ENCODE results near the gene CHRM5.

Gene CHRM5

GRCh38 chr15:34055868-34056595 is 87.7 kb downstream of the CHRM5 start:
- Histone ChIP-seq H3K4me3 (ENCODE audit: low read depth in 1 of 2, low read length in 1 of 2) (no peak overlapping the region), H3K27me3 (no peaks in the 10 kb centered on the region), H3K9me3 (no peaks in the 10 kb centered on the region), H3K27ac (no peak overlapping the region), H3K4me1 (ENCODE audit: control insufficient read depth in 1 of 2, insufficient read depth in 1 of 2, low read depth in 1 of 2, low read length in 1 of 2) (no peaks in the 10 kb centered on the region), H3K36me3 (no peaks in the 10 kb centered on the region)
- TF ChIP-seq CTCF (IDR thresholded peaks at IDR 0.05): no peak

- H3K27me3 ChIP-seq: no peaks in the 10 kb centered on the region
- H3K27ac ChIP-seq: no peak overlapping the region
- H3K4me1 ChIP-seq (ENCODE audit: control insufficient read depth in 1 of 2, insufficient read depth in 1 of 2, low read depth in 1 of 2, low read length in 1 of 2): no peaks in the 10 kb centered on the region
- no peak overlapping the region for H3K4me3 ChIP-seq (ENCODE audit: low read depth in 1 of 2, low read length in 1 of 2)
- H3K36me3 ChIP-seq: no peaks in the 10 kb centered on the region
- H3K9me3 ChIP-seq: no peaks in the 10 kb centered on the region
- TF ChIP-seq CTCF (IDR thresholded peaks at IDR 0.05): no peak
Observed at GRCh38 chr15:34056911-34057310, 88.6 kb downstream of the CHRM5 start.

- no peaks in the 10 kb centered on the region for H3K4me1 ChIP-seq (ENCODE audit: control insufficient read depth in 1 of 2, insufficient read depth in 1 of 2, low read depth in 1 of 2, low read length in 1 of 2)
- no peaks in the 10 kb centered on the region for H3K27me3 ChIP-seq
- no peak for TF ChIP-seq CTCF (IDR thresholded peaks at IDR 0.05)
- no peak overlapping the region for H3K4me3 ChIP-seq (ENCODE audit: low read depth in 1 of 2, low read length in 1 of 2)
- H3K36me3 ChIP-seq: no peaks in the 10 kb centered on the region
- H3K9me3 ChIP-seq: no peaks in the 10 kb centered on the region
- H3K27ac ChIP-seq: no peak overlapping the region
Observed at GRCh38 chr15:34059476-34059875, 91.2 kb downstream of the CHRM5 start.

- H3K27me3 ChIP-seq: no peaks in the 10 kb centered on the region
- H3K4me1 ChIP-seq (ENCODE audit: control insufficient read depth in 1 of 2, insufficient read depth in 1 of 2, low read depth in 1 of 2, low read length in 1 of 2): no peaks in the 10 kb centered on the region
- H3K27ac ChIP-seq: no peak overlapping the region
- TF ChIP-seq CTCF (IDR thresholded peaks at IDR 0.05): no peak
- no peaks in the 10 kb centered on the region for H3K36me3 ChIP-seq
- no peaks in the 10 kb centered on the region for H3K9me3 ChIP-seq
- H3K4me3 ChIP-seq (ENCODE audit: low read depth in 1 of 2, low read length in 1 of 2): no peak overlapping the region
Observed at GRCh38 chr15:34059946-34060345, 91.6 kb downstream of the CHRM5 start.

GRCh38 chr15:34064438-34064837 is 96.1 kb downstream of the CHRM5 start:
- Histone ChIP-seq H3K27me3 (no peaks in the 10 kb centered on the region), H3K4me3 (ENCODE audit: low read depth in 1 of 2, low read length in 1 of 2) (no peak overlapping the region)
- no peak for TF ChIP-seq CTCF (IDR thresholded peaks at IDR 0.05)

More at GRCh38 chr15:34064438-34064837, 96.1 kb downstream of the CHRM5 start:
- no peaks in the 10 kb centered on the region for H3K4me1 ChIP-seq (ENCODE audit: control insufficient read depth in 1 of 2, insufficient read depth in 1 of 2, low read depth in 1 of 2, low read length in 1 of 2)
- no peak overlapping the region for H3K27ac ChIP-seq
- H3K9me3 ChIP-seq: no peaks in the 10 kb centered on the region
- no peaks in the 10 kb centered on the region for H3K36me3 ChIP-seq

All from neutrophil (primary cell).